Right cardiac atrium (tissue), 5 donors: ENCODE results near the gene TRAPPC8. TPM values are rescaled to one million over a fixed set of nuclear protein-coding genes. Genes with fewer than 3 reads are reported as not detected.
"Not testable (repeated sequence)": the region's sequence is repeated elsewhere in the genome, so short reads cannot be mapped to it uniquely, and the experiment has no call there.

ENCODE experiments used
- ATAC-seq, 2 donors: fragments of 200-7000 bp; cut with Tn5 transposase; one replicate each; pipeline versions ENCODE4 v1.8.0 to v1.9.1; 2020; ENCODE audit warnings: moderate library complexity in 2 of 2, mild to moderate bottlenecking in 1 of 2
- DNase-seq, 3 donors: peaks; one replicate each; pipeline ENCODE4 v3.0.0-alpha.2; 2020
- H3K27ac ChIP-seq: one replicate; pipeline ENCODE4 v1.5.1; 2013; ENCODE audit warnings: mild to moderate bottlenecking, low read length, control low read depth, moderate library complexity
- H3K27me3 ChIP-seq: one replicate; pipeline ENCODE4 v1.6.1; 2013; ENCODE audit not compliant: control insufficient read depth, insufficient read depth
- H3K4me1 ChIP-seq: one replicate; pipeline ENCODE4 v1.6.1; 2013; ENCODE audit warnings: low read length; ENCODE audit not compliant: control insufficient read depth, insufficient read depth
- H3K4me3 ChIP-seq: one replicate; pipeline ENCODE4 v1.5.1; 2013; ENCODE audit warnings: low read length, control low read depth
- H3K9me3 ChIP-seq: one replicate; pipeline ENCODE4 v1.6.1; 2013; ENCODE audit warnings: low read length; ENCODE audit not compliant: control insufficient read depth
- WGBS: extraction: QIAGEN DNeasy Blood & Tissue Kit; methylation state at CpG from one replicate; pipeline ENCODE4 v1.1.7; 2013; 5-methylcytosine and 5-hydroxymethylcytosine counted together
- intact Hi-C, 4 donors: fragments of 100-400 bp; cut with DNase I; formaldehyde crosslinking; loops; one replicate each; pipeline versions ENCODE4 v1.11.0 to v1.14.0; 2022 to 2023
- polyA plus RNA-seq: library from polyadenylated mRNA; stranded (reverse); fragments of 200-250 nt; gene quantifications from one replicate; pipeline ENCODE4 v1.2.3, GENCODE V29; 2013
- total RNA-seq, 4 donors: library from RNA; stranded (reverse); fragmentation: NEBNext Ultra II Directional; extraction: Animal tissue kit (Norgen Biotek cat#: 25700); gene quantifications; one replicate each; pipeline ENCODE4 v1.2.1, GENCODE V29; 2021
- donor health status: healthy with polysubstance abuse.
- donor health status: DM: no; HTN: yes; CAD: no.
- donor health status: DM: no; HTN: no; CAD: no.
- donor health status: DM: no; HTN: yes; CAD: no; lungs with severe emphysema.
- donor health status: DM: yes; HTN: yes; CAD: no.

TRAPPC8 gene
- total and polyA plus RNA-seq, 5 donors = 18.6 to 33.6 (median 31.6) TPM

DNA sequence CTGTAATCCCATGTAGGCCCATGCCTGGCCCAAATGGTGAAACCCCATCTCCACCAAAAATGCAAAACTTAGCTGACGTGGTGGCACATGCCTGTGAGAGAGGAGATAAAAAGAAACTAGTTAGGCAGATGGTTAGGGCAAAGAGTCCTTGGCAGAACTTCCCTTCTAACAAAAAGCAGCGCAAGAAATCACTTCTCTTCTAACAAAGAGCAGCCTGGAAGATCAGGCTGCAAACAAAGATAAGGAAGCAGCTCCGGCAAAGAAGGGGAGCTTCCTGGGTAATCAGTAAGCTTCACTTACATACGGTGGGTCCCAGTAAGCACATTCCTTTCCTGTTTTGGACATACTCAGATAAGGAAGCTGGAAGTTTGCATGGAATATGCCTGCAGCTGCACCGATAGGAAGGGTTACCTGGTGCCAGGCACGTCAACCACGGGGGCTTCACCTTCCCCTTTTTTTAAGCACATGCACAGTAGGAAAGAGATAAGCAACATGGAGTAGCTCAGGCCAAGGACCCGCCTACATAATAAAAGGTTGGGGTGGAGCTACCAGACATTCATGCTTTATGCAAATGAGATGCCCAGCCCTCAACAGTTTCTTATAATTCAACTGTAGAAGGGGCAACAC lies 121.3 kb downstream of the TRAPPC8 start:
- no peak for DNase-seq
- intact Hi-C loops = loop anchor here in 1 of 4 donors (10.0 kb wide), 2 partner anchors 77 to 267 kb away; no protein-coding TSS in a partner anchor
- WGBS = 18% methylated on average over 8 of the region's 8 CpGs
- Histone ChIP-seq H3K4me1 (no peaks in the 10 kb centered on the region), H3K9me3 (no peaks in the 10 kb centered on the region), H3K27ac (no peak overlapping the region), H3K27me3 (no peaks in the 10 kb centered on the region), H3K4me3 (no peak overlapping the region)
- no peak for ATAC-seq

DNA sequence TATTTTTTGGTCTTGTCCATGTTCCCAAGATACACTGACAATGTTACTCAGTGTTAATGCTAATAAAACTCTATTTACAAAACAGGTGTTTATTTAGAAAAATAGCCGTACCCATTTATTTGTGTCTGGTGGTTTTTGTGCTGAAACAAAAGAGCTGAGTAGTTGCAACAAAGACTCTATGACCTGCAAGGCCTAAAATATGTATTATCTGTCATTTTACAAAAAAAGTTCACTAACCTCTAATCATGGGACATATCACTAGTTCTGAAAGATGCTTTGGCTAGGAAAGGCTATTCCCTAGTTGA lies 123.1 kb downstream of the TRAPPC8 start:
- no peaks in the 10 kb centered on the region for H3K4me1 ChIP-seq
- H3K27me3 ChIP-seq = no peaks in the 10 kb centered on the region
- no peak for DNase-seq
- H3K4me3 ChIP-seq = no peak overlapping the region
- intact Hi-C loops = loop anchor here in 3 of 4 donors (5.0 to 10.0 kb wide), 4 partner anchors 75 to 265 kb away; no protein-coding TSS in a partner anchor
- no peak for ATAC-seq
- no peak overlapping the region for H3K27ac ChIP-seq
- no peaks in the 10 kb centered on the region for H3K9me3 ChIP-seq
- 90% methylated on average over 1 of the region's 1 CpG for WGBS

DNA sequence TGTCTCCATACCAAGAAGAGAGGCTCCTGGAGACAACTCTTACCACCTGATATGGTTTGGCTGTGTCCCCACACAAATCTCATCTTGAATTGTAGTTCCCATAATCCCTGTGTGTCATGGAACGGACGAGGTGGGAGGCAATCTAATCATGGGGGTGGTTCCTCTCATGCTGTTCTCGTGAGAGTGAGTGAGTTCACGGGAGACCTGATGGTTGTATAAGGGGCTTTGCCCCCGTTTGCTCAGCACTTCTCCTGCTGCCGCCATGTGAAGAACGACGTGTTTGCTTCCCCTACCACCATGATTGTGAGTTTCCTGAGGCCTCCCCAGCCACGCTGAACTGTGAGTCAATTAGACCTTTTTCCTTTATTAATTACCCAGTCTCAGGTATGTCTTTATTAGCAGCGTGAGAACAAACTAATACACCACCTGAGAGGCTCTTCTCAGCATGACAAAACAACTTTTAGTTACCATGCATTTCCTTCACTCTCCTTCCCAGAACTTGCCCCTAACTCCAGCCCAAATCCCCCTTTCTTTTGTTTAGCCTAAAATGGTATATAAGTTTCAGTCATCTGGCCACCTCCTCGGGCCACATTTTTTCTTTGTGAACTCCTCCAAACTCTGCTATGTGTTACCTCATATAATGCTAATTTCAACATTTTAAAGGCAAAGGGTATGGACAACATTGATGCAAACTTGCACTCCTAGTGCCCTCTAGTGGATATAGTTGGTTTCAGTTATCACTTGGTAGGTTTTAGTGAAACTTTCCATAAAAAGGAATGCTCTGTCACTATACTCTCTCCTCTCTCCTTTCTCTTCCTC lies 123.6 kb downstream of the TRAPPC8 start:
- H3K9me3 ChIP-seq = no peaks in the 10 kb centered on the region
- no peak for DNase-seq
- intact Hi-C loops = loop anchor here in 2 of 4 donors (5.0 kb wide), 2 partner anchors 77 to 262 kb away; no protein-coding TSS in a partner anchor
- no peaks in the 10 kb centered on the region for H3K4me1 ChIP-seq
- WGBS = 66% methylated on average over 11 of the region's 11 CpGs
- no peak overlapping the region for H3K27ac ChIP-seq
- ATAC-seq = peak; percentile 48 to 61
- H3K27me3 ChIP-seq = no peaks in the 10 kb centered on the region
- H3K4me3 ChIP-seq = no peak overlapping the region

DNA sequence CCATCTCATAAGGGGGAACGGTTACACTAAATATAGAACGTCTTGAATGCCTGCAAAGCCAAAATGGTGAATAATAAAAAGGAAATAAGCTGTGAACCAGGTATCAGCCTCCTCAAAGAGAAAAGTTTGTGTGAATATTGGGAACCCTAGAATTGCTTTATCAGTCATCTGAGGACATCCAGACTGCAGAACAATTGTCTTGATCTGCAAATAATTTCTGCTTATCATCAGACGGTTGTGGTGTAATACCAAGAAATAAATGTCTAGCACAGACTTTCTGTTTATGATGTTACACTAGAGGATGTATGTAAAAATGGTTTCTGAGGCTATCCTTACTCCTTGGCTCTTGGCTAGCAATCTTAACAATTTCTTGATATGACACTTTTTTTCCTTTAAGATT lies 128.8 kb downstream of the TRAPPC8 start:
- Histone ChIP-seq H3K9me3 (no peaks in the 10 kb centered on the region), H3K27ac (no peak overlapping the region), H3K4me3 (no peak overlapping the region), H3K27me3 (no peaks in the 10 kb centered on the region), H3K4me1 (no peaks in the 10 kb centered on the region)
- 7% methylated on average over 3 of the region's 3 CpGs for WGBS
- ATAC-seq (no peak), DNase-seq (no peak)
- intact Hi-C loops = no loop called here

DNA sequence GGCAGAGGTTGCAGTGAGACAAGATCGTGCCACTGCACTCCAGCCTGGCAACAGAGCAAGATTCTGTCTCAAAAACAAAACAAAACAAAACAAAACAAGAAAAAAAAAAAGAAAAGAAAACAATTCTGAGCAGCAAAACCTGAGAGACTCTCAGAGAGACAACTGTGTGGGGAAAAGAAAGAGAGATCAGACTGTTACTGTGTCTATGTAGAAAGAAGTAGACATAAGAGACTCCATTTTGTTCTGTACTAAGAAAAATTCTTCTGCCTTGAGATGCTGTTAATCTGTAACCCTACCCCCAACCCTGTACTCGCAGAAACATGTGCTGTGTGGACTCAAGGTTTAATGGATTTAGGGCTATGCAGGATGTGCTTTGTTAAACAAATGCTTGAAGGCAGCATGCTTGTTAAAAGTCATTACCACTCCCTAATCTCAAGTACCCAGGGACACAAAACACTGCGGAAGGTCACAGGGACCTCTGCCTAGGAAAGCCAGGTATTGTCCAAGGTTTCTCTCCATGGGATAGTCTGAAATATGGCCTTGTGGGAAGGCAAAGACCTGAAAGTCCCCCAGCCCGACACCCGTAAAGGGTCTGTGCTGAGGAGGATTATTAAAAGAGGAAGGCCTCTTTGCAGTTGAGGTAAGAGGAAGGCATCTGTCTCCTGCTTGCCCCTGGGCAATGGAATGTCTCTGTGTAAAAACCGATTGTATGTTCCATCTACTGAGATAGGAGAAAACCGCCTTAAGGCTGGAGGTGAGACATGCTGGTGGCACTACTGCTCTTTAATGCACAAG lies 132.4 kb downstream of the TRAPPC8 start:
- H3K27ac ChIP-seq, DNase-seq, H3K9me3 ChIP-seq, H3K27me3 ChIP-seq, H3K4me1 ChIP-seq, ATAC-seq, intact Hi-C loops, H3K4me3 ChIP-seq: not testable (repeated sequence)
- WGBS = 80% methylated on average over 7 of the region's 7 CpGs

DNA sequence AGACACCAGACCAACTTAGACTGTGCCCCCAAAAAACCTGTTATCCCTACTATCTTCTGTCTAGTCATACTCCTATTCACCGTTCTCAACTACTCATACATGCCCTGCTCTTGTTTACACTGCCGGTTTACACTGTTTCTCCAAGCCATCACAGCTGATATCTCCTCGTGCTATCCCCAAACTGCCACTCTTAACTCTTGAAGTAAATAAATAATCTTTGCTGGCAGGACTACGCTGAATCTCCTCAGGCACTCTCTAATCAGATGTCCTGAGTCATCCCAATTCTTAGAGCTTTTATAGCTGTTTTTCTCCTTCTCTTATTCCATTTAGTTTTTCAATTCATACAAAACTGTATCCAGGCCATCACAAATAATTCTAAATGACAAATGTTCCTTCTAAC lies 133.9 kb downstream of the TRAPPC8 start:
- intact Hi-C loops, ATAC-seq, H3K4me3 ChIP-seq, H3K27ac ChIP-seq, H3K4me1 ChIP-seq, DNase-seq, H3K9me3 ChIP-seq, H3K27me3 ChIP-seq: not testable (repeated sequence)
- WGBS = 63% methylated on average over 4 of the region's 4 CpGs

DNA sequence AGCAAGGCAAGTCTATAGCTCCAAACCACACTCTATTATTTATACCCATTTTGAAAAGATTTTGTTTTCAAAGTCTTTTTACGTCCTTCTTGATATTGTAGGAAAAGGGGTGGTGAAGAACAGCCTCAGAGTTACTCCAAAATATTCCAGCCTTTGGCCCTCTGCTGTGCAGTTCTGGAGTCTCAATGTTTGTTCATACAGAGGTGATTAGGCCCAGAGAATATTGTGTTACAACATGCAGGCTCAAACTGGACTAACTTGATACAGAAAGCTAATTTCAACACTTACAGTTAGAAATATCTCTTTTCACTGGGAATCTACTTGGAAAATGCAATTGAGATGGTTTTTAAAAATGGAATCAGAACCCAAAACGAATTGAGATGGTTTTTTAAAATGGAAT lies 141.8 kb downstream of the TRAPPC8 start:
- Histone ChIP-seq H3K4me1 (no peaks in the 10 kb centered on the region), H3K4me3 (no peak overlapping the region), H3K27ac (no peak overlapping the region), H3K9me3 (no peaks in the 10 kb centered on the region), H3K27me3 (no peaks in the 10 kb centered on the region)
- ATAC-seq (no peak), DNase-seq (no peak)
- intact Hi-C loops = no loop called here
- 69% methylated on average over 2 of the region's 2 CpGs for WGBS

DNA sequence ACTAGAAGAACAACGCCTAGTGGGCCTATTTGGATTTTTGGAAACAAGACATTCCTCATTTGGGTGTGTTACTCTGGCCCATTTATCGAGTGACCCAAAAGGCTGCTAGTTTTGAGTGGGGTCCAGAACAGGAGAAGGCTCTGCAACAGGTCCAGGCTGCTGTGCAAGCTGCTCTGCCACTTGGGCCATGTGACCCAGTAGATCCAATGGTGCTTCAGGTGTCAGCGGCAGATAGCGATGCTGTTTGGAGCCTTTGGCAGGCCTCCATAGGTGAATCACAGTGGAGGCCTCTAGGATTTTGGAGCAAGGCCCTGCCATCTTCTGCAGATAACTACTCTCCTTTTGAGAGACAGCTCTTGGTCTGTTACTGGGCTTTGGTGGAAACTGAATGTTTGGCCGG lies 143.7 kb downstream of the TRAPPC8 start:
- H3K27ac ChIP-seq, H3K27me3 ChIP-seq, ATAC-seq, intact Hi-C loops, H3K9me3 ChIP-seq, H3K4me3 ChIP-seq, H3K4me1 ChIP-seq, DNase-seq: not testable (repeated sequence)
- WGBS = 94% methylated on average over 5 of the region's 5 CpGs

DNA sequence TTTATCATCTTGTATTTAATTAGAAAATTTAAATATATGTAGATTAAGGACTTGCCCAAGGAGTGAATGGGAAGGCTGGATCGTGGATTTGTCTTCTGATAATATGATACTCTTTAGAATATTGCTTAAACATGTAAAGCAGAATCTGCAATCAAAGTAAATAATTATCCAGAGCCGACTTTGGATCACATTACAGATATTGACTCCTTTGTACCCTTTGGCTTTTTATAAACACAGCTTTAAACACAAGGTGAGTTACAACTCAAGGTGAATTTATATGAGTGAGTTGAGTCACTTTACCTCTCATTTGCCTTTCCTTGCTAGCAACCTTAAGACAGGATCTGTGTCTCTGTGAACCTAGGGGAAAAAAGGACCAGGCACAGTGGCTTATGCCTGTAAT lies 144.5 kb downstream of the TRAPPC8 start:
- DNase-seq (no peak), ATAC-seq (no peak)
- no peaks in the 10 kb centered on the region for H3K27me3 ChIP-seq
- no peaks in the 10 kb centered on the region for H3K9me3 ChIP-seq
- no peaks in the 10 kb centered on the region for H3K4me1 ChIP-seq
- intact Hi-C loops = no loop called here
- H3K27ac ChIP-seq = no peak overlapping the region
- WGBS = 89% methylated on average over 2 of the region's 2 CpGs
- no peak overlapping the region for H3K4me3 ChIP-seq

DNA sequence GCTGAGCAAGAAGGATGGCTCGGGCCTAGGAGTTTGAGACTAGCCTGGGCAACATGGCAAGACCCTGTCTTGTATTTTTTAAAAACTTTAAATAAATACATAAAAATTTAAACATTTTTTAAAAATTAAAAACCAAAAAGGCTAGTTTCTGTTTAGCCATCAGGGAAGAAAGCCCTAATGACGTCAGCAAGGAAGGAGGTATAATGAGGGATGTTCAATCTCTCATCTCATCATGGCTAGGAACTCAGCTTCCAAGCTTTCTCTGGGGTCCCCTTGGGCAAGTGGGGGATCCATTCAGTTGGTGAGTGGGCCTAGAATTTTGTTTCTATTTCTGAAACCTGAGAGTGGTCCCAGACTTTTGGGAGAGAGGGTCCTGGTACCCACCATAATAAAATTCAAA lies 147.2 kb downstream of the TRAPPC8 start:
- intact Hi-C loops = no loop called here
- H3K9me3 ChIP-seq = no peaks in the 10 kb centered on the region
- no peaks in the 10 kb centered on the region for H3K27me3 ChIP-seq
- DNase-seq (no peak), ATAC-seq (no peak)
- no peak overlapping the region for H3K4me3 ChIP-seq
- WGBS = 79% methylated on average over 2 of the region's 2 CpGs
- H3K4me1 ChIP-seq = no peaks in the 10 kb centered on the region
- H3K27ac ChIP-seq = no peak overlapping the region

DNA sequence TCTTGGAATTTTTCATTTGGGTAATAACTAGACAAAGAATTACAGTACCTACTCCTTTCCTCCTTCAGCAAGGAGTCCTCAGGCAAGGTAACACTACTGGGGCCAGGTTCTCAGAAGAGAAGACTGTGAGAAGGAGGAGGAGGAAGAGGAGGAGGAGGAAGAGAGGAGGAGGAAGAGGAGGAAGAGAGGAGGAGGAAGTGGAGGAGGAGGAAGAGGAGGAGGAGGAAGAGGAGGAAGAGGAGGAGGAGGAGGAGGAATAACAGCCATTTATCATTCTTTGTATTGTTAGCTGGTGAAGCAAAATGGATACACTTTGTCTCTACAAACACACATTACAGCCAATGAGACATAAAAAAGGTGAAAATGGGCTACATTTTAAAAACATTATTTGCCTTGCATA lies 149.4 kb downstream of the TRAPPC8 start:
- ATAC-seq (no peak), DNase-seq (no peak)
- H3K27me3 ChIP-seq = no peaks in the 10 kb centered on the region
- H3K9me3 ChIP-seq = no peaks in the 10 kb centered on the region
- no peak overlapping the region for H3K4me3 ChIP-seq
- intact Hi-C loops = no loop called here
- H3K4me1 ChIP-seq = no peaks in the 10 kb centered on the region
- H3K27ac ChIP-seq = no peak overlapping the region
